DOHH2 (cell line): ENCODE measurements around the gene AP4E1.

Experiments
- CTCF ChIP-seq: fragments of 200-600 bp; sonication (generic); IDR thresholded peaks from one replicate; pipeline ENCODE4 v1.5.1; 2014; ENCODE audit warnings: antibody characterized with exemption, mild to moderate bottlenecking, low read depth, low read length; ENCODE audit not compliant: poor library complexity, severe bottlenecking
- EZH2phosphoT487 ChIP-seq: fragments of 200-600 bp; sonication (generic); IDR thresholded peaks from 2 replicates; pipeline ENCODE4 v1.6.1; 2017; ENCODE audit warnings: borderline replicate concordance, mild to moderate bottlenecking, antibody characterized with exemption, low read length, moderate library complexity, mixed read lengths

- no peak for TF ChIP-seq EZH2phosphoT487
- TF ChIP-seq CTCF, result no peak
Observed at GRCh38 chr15:50881121-50882048, 27.1 kb upstream of the AP4E1 start.
